ENCODE data around the gene PAK6. TPM values are rescaled to one million over a fixed set of nuclear protein-coding genes. Genes with fewer than 3 reads are reported as not detected.

The PAK6 gene
- total and polyA plus RNA-seq, 12 donors: 4.9 to 31.0 (median 13.1) TPM

DNA sequence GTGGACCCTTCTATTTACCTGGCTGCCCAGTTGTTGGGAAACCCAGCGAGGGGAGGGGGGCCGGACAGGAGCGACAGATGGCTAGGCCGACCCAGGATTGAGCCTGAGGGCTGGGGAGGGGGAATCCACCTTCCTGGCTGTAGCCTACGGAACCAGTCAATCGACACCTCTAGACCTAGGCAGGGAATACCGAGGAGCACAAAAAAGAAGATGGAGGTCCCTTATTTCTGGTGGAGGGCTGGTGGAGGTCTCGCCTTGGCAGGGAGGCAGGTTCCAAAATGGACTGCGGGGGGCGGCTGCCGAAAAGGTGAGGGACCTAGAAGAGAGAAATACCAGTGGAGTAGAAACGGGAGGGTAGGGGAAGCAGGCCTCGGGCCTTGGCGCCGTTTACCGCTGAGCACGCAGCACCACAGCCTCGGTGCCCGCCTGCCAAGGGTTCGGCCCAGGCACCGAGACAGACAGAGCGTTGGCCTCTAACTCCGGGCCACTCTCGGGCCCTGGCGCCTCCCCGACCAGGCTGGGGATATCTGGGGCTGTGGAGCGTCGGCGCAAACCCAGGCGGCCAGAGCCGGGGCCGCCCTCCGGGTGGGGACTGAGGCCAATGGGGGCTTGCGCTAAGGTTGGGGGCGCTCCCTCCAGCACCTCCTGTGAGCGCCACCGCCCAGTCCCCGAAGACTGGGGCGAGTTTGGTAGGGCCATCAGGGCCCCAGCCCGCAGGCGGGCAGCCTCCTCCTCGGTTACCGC lies 42.4 kb downstream of the PAK6 start:
- TF ChIP-seq, protein P1, sequence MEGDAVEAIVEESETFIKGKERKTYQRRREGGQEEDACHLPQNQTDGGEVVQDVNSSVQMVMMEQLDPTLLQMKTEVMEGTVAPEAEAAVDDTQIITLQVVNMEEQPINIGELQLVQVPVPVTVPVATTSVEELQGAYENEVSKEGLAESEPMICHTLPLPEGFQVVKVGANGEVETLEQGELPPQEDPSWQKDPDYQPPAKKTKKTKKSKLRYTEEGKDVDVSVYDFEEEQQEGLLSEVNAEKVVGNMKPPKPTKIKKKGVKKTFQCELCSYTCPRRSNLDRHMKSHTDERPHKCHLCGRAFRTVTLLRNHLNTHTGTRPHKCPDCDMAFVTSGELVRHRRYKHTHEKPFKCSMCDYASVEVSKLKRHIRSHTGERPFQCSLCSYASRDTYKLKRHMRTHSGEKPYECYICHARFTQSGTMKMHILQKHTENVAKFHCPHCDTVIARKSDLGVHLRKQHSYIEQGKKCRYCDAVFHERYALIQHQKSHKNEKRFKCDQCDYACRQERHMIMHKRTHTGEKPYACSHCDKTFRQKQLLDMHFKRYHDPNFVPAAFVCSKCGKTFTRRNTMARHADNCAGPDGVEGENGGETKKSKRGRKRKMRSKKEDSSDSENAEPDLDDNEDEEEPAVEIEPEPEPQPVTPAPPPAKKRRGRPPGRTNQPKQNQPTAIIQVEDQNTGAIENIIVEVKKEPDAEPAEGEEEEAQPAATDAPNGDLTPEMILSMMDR (IDR thresholded peaks at IDR 0.05): no peak
- no peak for TF ChIP-seq POLR2A (IDR thresholded peaks at IDR 0.05)
- H3K4me3 ChIP-seq: peak overlapping the region in 1 of 4 donors; percentile 50
- no peak overlapping the region for H3K27ac ChIP-seq
- H3K9me3 ChIP-seq (replicated peaks in 1 of 3): no peaks in the 10 kb centered on the region
- no peak for DNase-seq
- H3K4me1 ChIP-seq (replicated peaks in 1 of 2): peaks cover 14 to 15% of the 10 kb centered on the region in 2 donors
- peaks cover 47% of the 10 kb centered on the region for H3K27me3 ChIP-seq
- H3K36me3 ChIP-seq (replicated peaks in 1 of 2): no peaks in the 10 kb centered on the region
- intact Hi-C loops (cut with DNase I): loop anchor here (5.0 kb wide), 2 partner anchors 141 to 146 kb away; no protein-coding TSS in a partner anchor
- WGBS, 4 donors: 59 to 79% (median 65%) methylated on average over 19 to 43 of the region's 43 CpGs

GRCh38 chr15:40281801-40282146 lies 42.9 kb downstream of the PAK6 start:
- Histone ChIP-seq H3K27me3 (peaks cover 47% of the 10 kb centered on the region), H3K36me3 (replicated peaks in 1 of 2) (no peaks in the 10 kb centered on the region), H3K9me3 (replicated peaks in 1 of 3) (no peaks in the 10 kb centered on the region), H3K27ac (no peak overlapping the region), H3K4me1 (replicated peaks in 1 of 2) (peaks cover 14 to 15% of the 10 kb centered on the region in 2 donors), H3K4me3 (peak overlapping the region in 1 of 4 donors; percentile 50)
- intact Hi-C loops (cut with DNase I): loop anchor here (5.0 kb wide), 2 partner anchors 141 to 146 kb away; no protein-coding TSS in a partner anchor
- no peak for TF ChIP-seq POLR2A (IDR thresholded peaks at IDR 0.05)
- TF ChIP-seq, protein P1 (IDR thresholded peaks at IDR 0.05): no peak
- 3 to 6% (median 5%) methylated on average over 6 to 51 of the region's 51 CpGs; no CpG with 5 or more reads in 1 of the 4 donors for WGBS, 4 donors
- DNase-seq: no peak

DNA sequence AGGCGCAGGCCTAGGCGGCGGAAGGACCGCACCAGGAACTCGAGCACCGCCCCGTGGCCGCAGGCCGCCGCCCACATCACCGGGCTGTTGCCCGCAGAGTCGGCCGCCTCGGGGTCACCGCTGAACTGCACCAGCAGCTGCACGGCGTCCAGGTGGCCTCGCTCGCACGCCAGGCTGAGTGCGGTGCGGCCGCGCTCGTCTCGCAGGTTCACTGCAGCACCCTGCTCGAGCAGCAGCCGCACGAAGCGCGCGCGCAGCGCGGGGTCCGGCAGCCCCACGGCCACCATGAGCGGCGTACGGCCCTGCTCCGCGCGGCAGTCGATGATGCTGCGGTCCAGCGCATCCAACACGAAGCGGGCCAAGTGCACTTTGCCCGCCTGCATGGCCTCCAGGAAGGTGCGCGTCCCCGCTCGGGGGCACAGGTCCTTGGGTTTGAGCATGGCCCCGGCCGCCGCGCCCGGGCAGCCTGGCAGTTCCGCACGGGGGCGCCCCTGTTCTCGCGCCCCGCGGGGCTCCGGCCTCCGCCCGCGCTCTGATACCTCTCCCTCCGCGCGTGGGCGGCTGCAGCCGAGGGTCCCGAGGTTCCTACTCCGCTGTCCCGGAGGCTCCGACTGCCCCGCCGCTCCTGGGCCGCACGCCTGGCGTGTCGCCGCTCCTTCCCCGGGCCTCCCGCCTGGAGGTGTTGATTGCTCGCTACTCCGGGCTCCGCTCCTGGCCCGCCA lies 43.4 kb downstream of the PAK6 start:
- no peaks in the 10 kb centered on the region for H3K36me3 ChIP-seq (replicated peaks in 1 of 2)
- no peaks in the 10 kb centered on the region for H3K9me3 ChIP-seq (replicated peaks in 1 of 3)
- peak overlapping the region in 1 of 4 donors; percentile 50 for H3K4me3 ChIP-seq
- TF ChIP-seq, protein P1 (IDR thresholded peaks at IDR 0.05): peak in 1 of 6 experiments; percentile 18
- no peak for TF ChIP-seq POLR2A (IDR thresholded peaks at IDR 0.05)
- 0 to 5% (median 1%) methylated on average over 6 to 92 of the region's 92 CpGs for WGBS, 4 donors
- intact Hi-C loops (cut with DNase I): loop anchor here (5.0 kb wide), 2 partner anchors 140 to 145 kb away; no protein-coding TSS in a partner anchor
- DNase-seq: peak in 1 of 7 donors; percentile 43
- H3K27ac ChIP-seq: no peak overlapping the region
- H3K4me1 ChIP-seq (replicated peaks in 1 of 2): peaks cover 14 to 15% of the 10 kb centered on the region in 2 donors
- peaks cover 47% of the 10 kb centered on the region for H3K27me3 ChIP-seq
